Fibroblast of skin of scalp (primary cell): ENCODE data around the gene CSNK1A1.
"Not testable (repeated sequence)": the region's sequence is repeated elsewhere in the genome, so short reads cannot be mapped to it uniquely, and the experiment has no call there.

Experiments used
- DNase-seq: peaks from one replicate; pipeline ENCODE4 v3.0.0-alpha.2; 2013

CSNK1A1 gene

GRCh38 chr5:149528281-149529060 is 22.8 kb downstream of the CSNK1A1 start:
- DNase-seq = no peak

- no peak for DNase-seq
Observed at GRCh38 chr5:149526845-149527590, 24.2 kb downstream of the CSNK1A1 start.

- no peak for DNase-seq
Observed at GRCh38 chr5:149521739-149522685, 29.2 kb downstream of the CSNK1A1 start.

- DNase-seq = no peak
Observed at GRCh38 chr5:149519601-149520000, 31.6 kb downstream of the CSNK1A1 start.

DNA sequence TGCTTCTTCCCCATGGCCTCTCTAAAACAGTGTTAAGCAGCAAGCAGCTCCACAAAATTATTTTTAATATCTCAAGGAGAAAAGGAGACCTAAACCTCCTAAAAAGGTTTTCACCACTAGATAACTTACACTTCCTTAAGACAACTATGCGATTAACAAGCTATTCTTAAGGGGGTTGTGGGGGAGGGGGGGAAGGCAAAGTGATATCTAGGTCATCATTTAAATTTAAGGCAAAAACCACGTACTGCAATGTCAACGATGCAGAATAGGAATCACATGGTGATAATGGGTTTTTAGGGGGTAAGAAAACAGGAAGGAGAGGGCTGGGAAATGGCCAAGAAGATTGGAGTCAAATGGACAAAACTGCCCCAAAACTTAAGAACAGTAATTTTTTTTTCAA is 32.6 kb downstream of the CSNK1A1 start:
- DNase-seq = no peak

- DNase-seq = peak; percentile 20
Observed at GRCh38 chr5:149517461-149518122, 33.6 kb downstream of the CSNK1A1 start.

DNA sequence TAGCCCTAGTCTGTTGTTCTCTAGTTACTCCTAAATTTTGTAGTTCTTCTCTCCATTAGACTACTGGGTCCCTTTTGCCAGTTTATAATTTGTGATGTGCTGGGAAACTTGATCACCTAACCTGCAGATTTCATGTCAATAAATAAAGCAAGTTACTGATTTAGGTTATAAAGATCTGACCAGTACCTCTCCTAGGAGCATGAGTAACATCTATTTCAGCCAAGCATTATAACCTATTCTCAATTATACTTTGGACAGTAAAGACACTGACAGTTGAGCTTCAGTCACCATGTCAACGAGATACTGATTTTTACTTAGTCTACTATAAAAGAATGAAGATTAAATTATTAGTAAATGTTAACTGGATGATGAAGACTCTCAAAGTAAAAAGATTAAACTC is 36.7 kb downstream of the CSNK1A1 start:
- DNase-seq = no peak

DNA sequence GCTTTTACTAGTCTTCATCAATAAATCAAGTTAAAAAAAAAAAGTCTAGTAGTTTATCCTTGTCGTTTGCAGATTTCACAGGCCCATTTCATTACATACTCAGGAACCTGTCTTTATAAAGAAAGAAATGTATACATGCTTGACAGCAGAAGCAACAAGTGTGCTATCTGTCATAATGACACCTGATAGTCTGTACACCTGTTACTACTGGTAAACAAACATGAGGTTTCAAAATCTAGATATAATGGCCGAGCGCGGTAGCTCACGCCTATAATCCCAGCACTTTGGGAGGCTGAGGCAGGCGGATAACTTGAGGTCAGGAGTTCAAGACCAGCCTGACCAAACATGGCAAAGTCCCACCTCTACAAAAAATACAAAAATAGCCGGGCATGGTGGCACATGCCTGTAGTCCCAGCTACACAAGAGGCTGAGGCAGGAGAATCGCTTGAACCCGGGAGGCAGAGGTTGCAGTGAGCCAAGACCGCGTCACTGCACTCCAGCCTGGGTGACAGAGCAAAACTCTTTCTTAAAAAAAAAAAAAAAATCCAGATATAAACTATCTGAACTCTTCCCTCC is 37.8 kb downstream of the CSNK1A1 start:
- DNase-seq = not testable (repeated sequence)

DNA sequence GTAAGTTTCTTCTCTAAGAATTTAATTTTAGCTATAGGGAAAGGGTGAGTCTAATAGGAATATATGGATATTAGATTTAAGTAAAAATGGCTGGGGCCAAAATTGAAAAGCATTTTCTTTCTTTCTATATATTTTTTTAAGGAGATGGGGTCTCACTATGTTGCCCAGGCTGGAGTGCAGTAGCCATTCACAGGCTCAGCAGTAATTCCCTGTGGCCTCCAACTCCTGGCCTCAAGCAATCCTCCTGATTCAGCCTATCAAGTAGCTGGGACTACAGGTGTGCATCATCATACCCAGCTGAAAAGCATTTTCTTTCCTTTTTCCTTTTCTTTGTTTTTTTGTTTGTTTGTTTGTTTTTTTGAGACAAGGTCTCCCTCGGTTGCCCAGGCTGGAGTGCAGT is 41.1 kb downstream of the CSNK1A1 start:
- no peak for DNase-seq

- no peak for DNase-seq
Observed at GRCh38 chr5:149504677-149505076, 46.6 kb downstream of the CSNK1A1 start.

- no peak for DNase-seq
Observed at GRCh38 chr5:149503006-149503405, 48.2 kb downstream of the CSNK1A1 start.

GRCh38 chr5:149500922-149501582 is 50.2 kb downstream of the CSNK1A1 start:
- peak; percentile 42 for DNase-seq

DNA sequence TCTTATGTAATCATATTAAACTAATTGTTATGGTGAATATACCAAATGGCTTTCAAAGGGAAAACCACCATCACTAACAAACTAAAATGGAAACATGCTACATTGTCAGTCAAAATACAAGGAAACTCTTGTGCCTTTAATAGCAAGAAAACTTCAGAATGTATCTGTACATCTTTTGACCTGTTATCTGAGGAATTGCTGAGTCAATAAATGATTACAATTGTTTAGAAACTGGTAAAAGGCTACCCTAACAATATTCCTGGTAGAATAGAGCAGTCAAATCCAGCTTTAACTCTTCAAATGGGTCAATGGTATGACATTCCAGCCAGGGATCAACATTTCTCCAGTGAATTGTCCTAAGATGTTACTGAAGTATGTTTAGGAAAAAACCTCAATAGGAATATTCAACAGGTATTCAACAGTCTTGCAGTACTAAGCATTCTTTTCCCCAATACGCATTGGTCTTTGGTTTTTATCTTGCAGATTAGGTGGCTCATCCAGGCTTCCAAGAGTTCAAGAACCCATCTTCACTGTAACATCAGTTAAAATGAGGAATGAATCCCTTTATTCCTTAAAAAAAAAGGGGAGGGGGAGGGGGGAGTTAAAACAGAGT is 52.4 kb downstream of the CSNK1A1 start:
- DNase-seq = no peak

DNA sequence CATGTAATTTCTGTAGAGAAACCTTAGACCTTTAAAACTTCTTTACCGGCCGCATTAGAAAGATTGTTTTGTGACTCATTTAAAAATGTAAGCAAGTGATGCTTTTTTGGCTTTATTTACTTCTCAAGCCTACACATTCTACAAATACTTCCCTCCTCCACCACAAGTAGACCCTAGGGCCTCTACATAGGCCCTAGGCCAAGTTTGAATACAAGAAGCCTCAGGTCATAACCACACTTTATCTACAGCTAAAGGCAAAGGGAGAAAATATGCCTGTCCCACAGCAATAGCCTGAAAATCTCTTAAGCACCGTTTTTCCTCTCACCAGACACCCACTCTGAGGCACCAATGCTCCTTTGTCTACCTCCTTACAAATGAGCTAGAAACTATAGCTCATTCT is 53.9 kb downstream of the CSNK1A1 start:
- peak; percentile 92 for DNase-seq

GRCh38 chr5:149496917-149497316 is 54.3 kb downstream of the CSNK1A1 start:
- DNase-seq = no peak

DNA sequence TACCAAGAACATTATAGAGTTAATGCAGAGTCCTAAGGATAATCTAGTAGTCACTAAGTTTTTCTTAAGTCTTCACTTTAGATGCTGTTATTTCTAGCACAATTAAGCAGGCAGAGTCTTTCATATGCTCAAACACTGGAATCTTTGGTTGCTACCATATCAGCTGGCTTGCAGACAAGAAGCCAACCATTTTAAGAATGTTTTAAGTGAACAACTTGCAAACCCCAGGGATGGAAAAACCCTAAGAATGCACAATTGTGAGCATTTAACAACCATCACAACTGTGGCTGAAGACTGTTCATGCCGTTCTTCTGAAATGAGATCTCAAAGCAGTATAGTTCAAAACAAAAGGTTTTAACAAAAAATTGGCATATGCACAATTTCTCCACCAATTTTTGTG is 55.1 kb downstream of the CSNK1A1 start:
- peak; percentile 43 for DNase-seq

DNA sequence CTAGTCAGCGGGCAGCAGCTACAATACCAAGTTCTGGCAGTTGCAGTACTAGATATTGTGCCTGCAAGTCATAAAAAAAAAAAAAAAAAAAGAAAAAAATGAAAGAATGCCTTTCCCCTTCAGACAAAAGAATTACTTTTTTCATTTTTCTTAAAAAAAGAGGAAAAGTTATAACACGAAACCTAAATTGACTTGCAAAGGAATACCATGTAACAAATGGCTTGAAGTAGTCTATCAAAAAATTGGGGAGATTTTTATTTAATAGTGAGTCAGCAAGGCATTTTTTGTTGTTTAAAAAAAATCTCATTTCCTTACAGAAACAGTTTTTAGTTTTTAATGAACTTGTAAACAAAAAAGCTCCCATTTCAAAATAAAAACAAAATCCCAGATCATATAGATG is 55.6 kb downstream of the CSNK1A1 start:
- DNase-seq = no peak

- no peak for DNase-seq
Observed at GRCh38 chr5:149493316-149493715, 57.9 kb downstream of the CSNK1A1 start.

DNA sequence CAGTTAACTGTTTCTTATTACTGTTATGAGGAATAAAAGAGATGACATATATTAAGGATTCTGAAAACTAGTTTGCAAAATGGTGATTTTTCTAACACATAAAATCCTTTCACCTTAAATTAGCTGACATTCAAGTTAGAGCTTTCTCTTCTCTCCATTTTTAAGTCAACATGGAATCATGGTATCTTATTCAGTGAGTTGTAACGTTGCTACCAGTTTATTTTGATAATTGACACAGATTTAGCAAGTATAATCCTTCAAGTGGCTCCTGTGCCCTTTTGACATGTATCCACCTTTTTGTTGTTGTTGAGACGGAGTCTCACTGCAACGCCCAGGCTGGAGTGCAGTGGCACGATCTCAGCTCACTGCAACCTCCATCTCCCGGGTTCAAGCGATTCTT is 58.5 kb downstream of the CSNK1A1 start:
- DNase-seq = no peak

DNA sequence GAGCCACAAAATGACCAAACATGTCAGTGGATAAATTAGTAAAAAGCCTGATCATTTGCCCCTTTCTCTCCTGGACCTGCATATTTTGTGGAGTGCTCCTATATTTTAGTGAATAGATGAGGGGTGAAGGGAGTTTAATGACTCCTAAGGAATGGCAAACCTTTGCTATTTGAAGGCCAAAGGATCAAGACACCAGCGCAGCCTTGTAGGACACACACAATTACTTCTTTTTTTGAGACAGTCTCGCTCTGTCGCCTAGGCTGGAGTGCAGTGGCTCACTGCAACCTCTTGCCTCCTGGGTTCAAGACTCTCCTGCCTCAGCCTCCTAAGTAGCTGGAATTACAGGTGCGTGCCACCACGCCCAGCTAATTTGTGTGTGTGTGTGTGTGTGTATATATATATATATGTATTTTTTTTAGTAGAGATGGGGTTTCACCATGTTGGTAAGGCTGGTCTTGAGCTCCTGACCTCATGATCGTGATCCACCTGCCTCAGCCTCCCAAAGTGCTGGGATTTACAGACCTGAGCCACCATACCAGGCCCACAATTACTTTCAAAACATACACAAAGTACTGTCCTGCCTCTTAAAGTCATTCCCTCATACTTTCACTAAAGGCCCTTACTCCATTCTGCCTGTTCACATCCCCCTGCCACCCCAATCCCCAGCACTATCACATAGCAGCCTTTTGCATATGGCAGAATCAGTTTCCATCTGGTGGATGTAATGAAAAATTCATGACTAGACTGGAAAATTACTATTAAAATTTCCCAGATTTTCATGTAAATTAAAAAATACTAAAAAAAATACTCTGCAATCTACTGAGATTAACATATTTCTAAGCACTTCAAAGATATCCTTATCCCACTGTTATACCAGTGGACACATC is 60.4 kb downstream of the CSNK1A1 start:
- no peak for DNase-seq
